AG09319 (cell line): Measurements from ENCODE around the gene APOB.

Experiments used
- DNase-seq: peaks from one replicate; pipeline ENCODE4 v3.0.0-alpha.2; 2010; ENCODE audit warnings: low read depth; ENCODE audit errors: extremely low read depth
- CTCF ChIP-seq: IDR thresholded peaks from 2 replicates; pipeline ENCODE4 v1.5.1; 2011; ENCODE audit warnings: low read depth, mild to moderate bottlenecking, inconsistent platforms, low read length, moderate library complexity

Gene APOB

GRCh38 chr2:21019000-21019677 lies 24.7 kb downstream of the APOB start:
- TF ChIP-seq CTCF, result no peak
- no peak for DNase-seq

GRCh38 chr2:21018290-21018689 lies 25.6 kb downstream of the APOB start:
- no peak for DNase-seq

GRCh38 chr2:21017748-21018276 lies 26.1 kb downstream of the APOB start:
- no peak for TF ChIP-seq CTCF
- DNase-seq, result no peak

More at GRCh38 chr2:21018290-21018689, 25.6 kb downstream of the APOB start:
- TF ChIP-seq CTCF, result no peak

GRCh38 chr2:21015281-21015645 lies 28.6 kb downstream of the APOB start:
- TF ChIP-seq CTCF, result no peak
- no peak for DNase-seq

- no peak for DNase-seq
- no peak for TF ChIP-seq CTCF
Measured at GRCh38 chr2:21014364-21015280, 29.3 kb downstream of the APOB start.

GRCh38 chr2:21013043-21013816 lies 30.6 kb downstream of the APOB start:
- DNase-seq, result no peak
- TF ChIP-seq CTCF, result no peak
